ENCODE measurements around the gene FARS2. TPM values are rescaled to one million over a fixed set of nuclear protein-coding genes. Genes with fewer than 3 reads are reported as not detected.

The FARS2 gene
- total and polyA plus RNA-seq, 9 of the 15 experiments (the other 6 are each of a cell fraction or from before 2014, with no cell fraction given): 16.5 to 62.2 (median 27.0) TPM

GRCh38 chr6:5484692-5485091 lies 223.4 kb downstream of the FARS2 start (continued):
- TF ChIP-seq JUND (IDR thresholded peaks at IDR 0.05; ENCODE audit: borderline replicate concordance, low read depth, low read length) (no peak), JUND (tag; IDR thresholded peaks at IDR 0.05; ENCODE audit: borderline replicate concordance, low read depth, low read length) (no peak), NONO (IDR thresholded peaks at IDR 0.05; ENCODE audit: low read depth in 2 of 2, low read length in 1 of 2) (no peak), ETS1 (conservative IDR thresholded peaks at IDR 0.05; ENCODE audit: control insufficient read depth, low read depth, low read length) (no peak), ZNF354B (CRISPR knock-in tag; IDR thresholded peaks at IDR 0.05) (no peak), ETV5 (CRISPR knock-in tag; IDR thresholded peaks at IDR 0.05; ENCODE audit: low read depth) (no peak), BDP1 (IDR thresholded peaks at IDR 0.05; ENCODE audit: insufficient read depth, insufficient read length) (no peak), GTF3C2 (IDR thresholded peaks at IDR 0.05; ENCODE audit: borderline replicate concordance, extremely low read depth, insufficient read length) (no peak), RFX7 (CRISPR knock-in tag; IDR thresholded peaks at IDR 0.05) (no peak)
